OCI-LY1 (cell line): ENCODE results near the gene ZSWIM4.

Experiments
- EZH2 ChIP-seq: fragments of 200-600 bp; sonication (generic), shearing (Covaris generic); IDR thresholded peaks from 2 replicates; pipeline ENCODE4 v1.8.0; 2017; ENCODE audit warnings: borderline replicate concordance, mixed run types, mild to moderate bottlenecking, antibody characterized with exemption, low read length, moderate library complexity, mixed read lengths
- TF ChIP-seq, protein P1 (sequence below): fragments of 200-600 bp; sonication (generic), shearing (Covaris generic); IDR thresholded peaks from 2 replicates; pipeline ENCODE4 v1.5.1; 2017; ENCODE audit warnings: mild to moderate bottlenecking, antibody characterized with exemption, low read length, moderate library complexity, mixed read lengths

DNA sequence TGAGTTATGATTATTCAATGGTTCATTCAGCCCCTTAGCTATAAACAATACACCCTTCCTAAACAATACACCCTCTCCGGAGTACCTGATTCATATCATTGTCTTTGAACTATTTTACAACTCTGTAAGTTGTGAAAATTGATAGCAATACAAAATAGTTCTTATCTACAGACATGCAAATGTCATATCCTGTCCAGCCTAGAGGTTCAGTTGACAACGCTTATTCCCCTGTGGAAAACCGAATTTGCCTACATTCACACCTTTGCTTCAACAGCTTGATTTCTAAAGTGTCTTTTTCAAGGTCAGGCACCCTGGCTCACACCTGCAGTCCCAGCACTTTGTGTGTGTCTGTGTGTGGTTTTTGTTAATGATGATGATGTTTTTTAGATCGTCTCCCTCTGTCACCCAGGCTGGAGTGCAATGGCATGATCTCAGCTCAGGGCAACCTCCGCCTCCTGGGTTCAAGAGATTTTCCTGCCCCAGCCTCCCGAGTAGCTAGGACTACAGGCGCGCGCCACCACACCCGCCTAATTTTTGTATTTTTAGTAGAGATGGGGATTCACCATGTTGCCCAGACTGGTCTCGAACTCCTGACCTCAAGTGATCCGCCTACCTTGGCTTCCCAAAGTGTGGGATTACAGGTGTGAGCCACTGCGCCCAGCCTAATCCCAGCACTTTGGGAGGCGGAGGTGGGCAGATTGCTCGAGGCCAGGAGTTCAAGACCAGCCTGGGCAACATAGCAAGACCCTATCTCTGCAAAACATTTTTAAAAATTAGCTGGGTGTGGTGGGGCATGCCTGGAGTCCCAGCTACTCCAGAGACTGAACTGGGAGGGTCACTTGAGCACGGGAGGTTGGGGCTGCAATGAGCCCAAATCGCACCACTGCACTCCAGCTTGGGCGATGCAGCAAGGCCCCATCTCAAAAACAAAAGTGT lies 11.4 kb upstream of the ZSWIM4 start:
- TF ChIP-seq, protein P1, sequence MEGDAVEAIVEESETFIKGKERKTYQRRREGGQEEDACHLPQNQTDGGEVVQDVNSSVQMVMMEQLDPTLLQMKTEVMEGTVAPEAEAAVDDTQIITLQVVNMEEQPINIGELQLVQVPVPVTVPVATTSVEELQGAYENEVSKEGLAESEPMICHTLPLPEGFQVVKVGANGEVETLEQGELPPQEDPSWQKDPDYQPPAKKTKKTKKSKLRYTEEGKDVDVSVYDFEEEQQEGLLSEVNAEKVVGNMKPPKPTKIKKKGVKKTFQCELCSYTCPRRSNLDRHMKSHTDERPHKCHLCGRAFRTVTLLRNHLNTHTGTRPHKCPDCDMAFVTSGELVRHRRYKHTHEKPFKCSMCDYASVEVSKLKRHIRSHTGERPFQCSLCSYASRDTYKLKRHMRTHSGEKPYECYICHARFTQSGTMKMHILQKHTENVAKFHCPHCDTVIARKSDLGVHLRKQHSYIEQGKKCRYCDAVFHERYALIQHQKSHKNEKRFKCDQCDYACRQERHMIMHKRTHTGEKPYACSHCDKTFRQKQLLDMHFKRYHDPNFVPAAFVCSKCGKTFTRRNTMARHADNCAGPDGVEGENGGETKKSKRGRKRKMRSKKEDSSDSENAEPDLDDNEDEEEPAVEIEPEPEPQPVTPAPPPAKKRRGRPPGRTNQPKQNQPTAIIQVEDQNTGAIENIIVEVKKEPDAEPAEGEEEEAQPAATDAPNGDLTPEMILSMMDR: no peak
- no peak for TF ChIP-seq EZH2
